Measurements from ENCODE around the gene FERMT2.

The FERMT2 gene

GRCh38 chr14:52860910-52861309 lies 89.9 kb downstream of the FERMT2 start:
- DNase-seq = no peak

GRCh38 chr14:52860209-52860608 lies 90.6 kb downstream of the FERMT2 start:
- no peak for DNase-seq

GRCh38 chr14:52856139-52856538 lies 94.7 kb downstream of the FERMT2 start:
- DNase-seq = no peak

- DNase-seq = no peak
Measured at GRCh38 chr14:52853522-52853854, 97.4 kb downstream of the FERMT2 start.

- no peak for DNase-seq
Measured at GRCh38 chr14:52852810-52853521, 97.9 kb downstream of the FERMT2 start.

- DNase-seq = no peak
Measured at GRCh38 chr14:52850451-52850909, 100.4 kb downstream of the FERMT2 start.

GRCh38 chr14:52848626-52849025 lies 102.2 kb downstream of the FERMT2 start:
- no peak for DNase-seq

GRCh38 chr14:52846591-52846990 lies 104.3 kb downstream of the FERMT2 start:
- no peak for DNase-seq

- no peak for DNase-seq
Measured at GRCh38 chr14:52845081-52845480, 105.8 kb downstream of the FERMT2 start.

- no peak for DNase-seq
Measured at GRCh38 chr14:52844262-52845060, 106.4 kb downstream of the FERMT2 start.

- peak in 1 of 2 experiments; percentile 28 for DNase-seq
Measured at GRCh38 chr14:52840877-52841276, 110.0 kb downstream of the FERMT2 start.

GRCh38 chr14:52837451-52837850 lies 113.4 kb downstream of the FERMT2 start:
- no peak for DNase-seq

GRCh38 chr14:52836063-52836462 lies 114.8 kb downstream of the FERMT2 start:
- no peak for DNase-seq

GRCh38 chr14:52835122-52835903 lies 115.5 kb downstream of the FERMT2 start:
- DNase-seq = peak in 1 of 2 experiments; percentile 11

GRCh38 chr14:52834440-52834842 lies 116.4 kb downstream of the FERMT2 start:
- DNase-seq = no peak

GRCh38 chr14:52833891-52834290 lies 117.0 kb downstream of the FERMT2 start:
- no peak for DNase-seq

GRCh38 chr14:52829527-52830185 lies 121.2 kb downstream of the FERMT2 start:
- DNase-seq = no peak

- no peak for DNase-seq
Measured at GRCh38 chr14:52827426-52827825, 123.4 kb downstream of the FERMT2 start.

- DNase-seq = no peak
Measured at GRCh38 chr14:52825085-52825484, 125.8 kb downstream of the FERMT2 start.

GRCh38 chr14:52824462-52824861 lies 126.4 kb downstream of the FERMT2 start:
- DNase-seq = no peak

- DNase-seq = no peak
Measured at GRCh38 chr14:52821805-52822250, 129.0 kb downstream of the FERMT2 start.

GRCh38 chr14:52808101-52808500 lies 142.7 kb downstream of the FERMT2 start:
- no peak for DNase-seq

All from Kasumi-1 (cell line).